GM12878 (cell line): ENCODE data around the gene RAD51B.

Experiments used
- KDM1A ChIP-seq: fragments of 200-600 bp; sonication (generic); IDR thresholded peaks from 2 replicates; pipeline ENCODE4 v1.6.1; 2016; ENCODE audit warnings: borderline replicate concordance
- TF ChIP-seq, protein P1 (sequence below): fragments of 450-650 bp; IDR thresholded peaks from 2 replicates; pipeline ENCODE4 v1.6.1; 2016; ENCODE audit warnings: mild to moderate bottlenecking

DNA sequence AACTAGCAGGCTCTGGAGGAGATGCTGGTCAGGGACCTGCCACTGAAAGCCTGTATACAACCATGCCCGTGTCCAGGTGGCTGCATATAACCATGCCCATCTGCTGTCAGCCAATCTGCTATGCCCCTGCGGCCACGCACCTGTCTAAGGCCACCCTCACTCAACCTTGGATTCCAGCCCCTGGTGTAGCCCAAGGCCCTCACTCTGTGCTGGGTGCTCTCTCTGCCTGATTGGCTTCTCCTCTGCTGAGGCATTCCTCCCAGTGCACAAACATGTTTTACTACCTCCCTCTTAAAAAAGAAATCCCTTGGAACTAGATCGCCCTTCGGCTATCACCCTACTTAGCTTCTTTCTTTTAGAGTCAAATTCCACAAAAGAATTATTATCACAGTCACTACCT is 927.8 kb downstream of the RAD51B start:
- TF ChIP-seq, protein P1, sequence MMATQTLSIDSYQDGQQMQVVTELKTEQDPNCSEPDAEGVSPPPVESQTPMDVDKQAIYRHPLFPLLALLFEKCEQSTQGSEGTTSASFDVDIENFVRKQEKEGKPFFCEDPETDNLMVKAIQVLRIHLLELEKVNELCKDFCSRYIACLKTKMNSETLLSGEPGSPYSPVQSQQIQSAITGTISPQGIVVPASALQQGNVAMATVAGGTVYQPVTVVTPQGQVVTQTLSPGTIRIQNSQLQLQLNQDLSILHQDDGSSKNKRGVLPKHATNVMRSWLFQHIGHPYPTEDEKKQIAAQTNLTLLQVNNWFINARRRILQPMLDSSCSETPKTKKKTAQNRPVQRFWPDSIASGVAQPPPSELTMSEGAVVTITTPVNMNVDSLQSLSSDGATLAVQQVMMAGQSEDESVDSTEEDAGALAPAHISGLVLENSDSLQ = no peak
- no peak for TF ChIP-seq KDM1A
